PFSK-1 (cell line): Measurements from ENCODE around the gene PHKA2.

Experiments used
- FOXP2 ChIP-seq: optimal IDR thresholded peaks from 2 replicates; pipeline ENCODE3; 2011; ENCODE audit warnings: borderline replicate concordance, control low read depth, inconsistent platforms; ENCODE audit not compliant: insufficient read depth; ENCODE audit errors: extremely low read length, extremely low read depth
- POLR2AphosphoS5 ChIP-seq: IDR thresholded peaks from 2 replicates; pipeline ENCODE4 v1.6.1; 2012; ENCODE audit warnings: low read depth, mild to moderate bottlenecking, control low read depth, low read length, moderate library complexity
- REST ChIP-seq, 2 experiments: IDR thresholded peaks; 2 replicates each; pipeline versions ENCODE4 v1.6.1 to v1.8.0; 2011 to 2012; ENCODE audit warnings: low read depth in 2 of 2, low read length in 2 of 2, control low read depth in 1 of 2, inconsistent platforms in 1 of 2, mild to moderate bottlenecking in 1 of 2, moderate library complexity in 1 of 2; ENCODE audit not compliant: insufficient read depth in 1 of 2
- SIN3A ChIP-seq: IDR thresholded peaks from 2 replicates; pipeline ENCODE4 v1.6.1; 2012; ENCODE audit warnings: mild to moderate bottlenecking, low read length, moderate library complexity, borderline replicate concordance; ENCODE audit not compliant: insufficient read depth
- TAF1 ChIP-seq: IDR thresholded peaks from 2 replicates; pipeline ENCODE4 v1.6.1; 2012; ENCODE audit warnings: low read length, control low read depth, borderline replicate concordance; ENCODE audit not compliant: insufficient read depth

The PHKA2 gene

GRCh38 chrX:18992829-18993228, 8.9 kb upstream of the PHKA2 start:
- TF ChIP-seq POLR2AphosphoS5, result no peak
- no peak for TF ChIP-seq FOXP2
- TF ChIP-seq SIN3A, result no peak
- TF ChIP-seq TAF1, result no peak
- no peak for TF ChIP-seq REST (IDR thresholded peaks at IDR 0.05; ENCODE audit: insufficient read depth in 1 of 2, low read depth in 2 of 2, low read length in 2 of 2)

- TF ChIP-seq SIN3A (no peak), POLR2AphosphoS5 (no peak), FOXP2 (no peak), TAF1 (no peak), REST (IDR thresholded peaks at IDR 0.05; ENCODE audit: insufficient read depth in 1 of 2, low read depth in 2 of 2, low read length in 2 of 2) (no peak)
Observed at GRCh38 chrX:18985186-18985435, 1.2 kb upstream of the PHKA2 start.

- TF ChIP-seq FOXP2 (no peak), REST (IDR thresholded peaks at IDR 0.05; ENCODE audit: insufficient read depth in 1 of 2, low read depth in 2 of 2, low read length in 2 of 2) (no peak), SIN3A (no peak), TAF1 (no peak; the same call in 1 of the 2 replicates), POLR2AphosphoS5 (peak; percentile 77; the same call in 1 of the 2 replicates)
Observed at GRCh38 chrX:18984381-18985185, 669 bp upstream of the PHKA2 start.

GRCh38 chrX:18981124-18981807, 2.6 kb downstream of the PHKA2 start:
- TF ChIP-seq POLR2AphosphoS5, result no peak
- no peak for TF ChIP-seq FOXP2
- TF ChIP-seq SIN3A, result no peak
- TF ChIP-seq TAF1, result no peak
- no peak for TF ChIP-seq REST (IDR thresholded peaks at IDR 0.05; ENCODE audit: insufficient read depth in 1 of 2, low read depth in 2 of 2, low read length in 2 of 2)
